Measurements from ENCODE around the gene CCDC149.

- TF ChIP-seq CTCF (IDR thresholded peaks at IDR 0.05): no peak
- TF ChIP-seq POLR2A (IDR thresholded peaks at IDR 0.05): no peak
Observed at GRCh38 chr4:24917076-24917856, 4.4 kb upstream of the CCDC149 start.
